ENCODE data around the gene APLP1.

- no peak for TF ChIP-seq EZH2phosphoT487 (IDR thresholded peaks at IDR 0.05; ENCODE audit: low read length)
- no peak for TF ChIP-seq CTCF (IDR thresholded peaks at IDR 0.05; ENCODE audit: low read length)
Observed at GRCh38 chr19:35902870-35903475, 34.6 kb downstream of the APLP1 start.
